Thyroid gland (tissue), 4 donors: Measurements from ENCODE around the gene KLHL18.

Experiments
- POLR2A ChIP-seq, 2 donors: fragments of 450-650 bp; IDR thresholded peaks; one replicate each; pipeline ENCODE4 v1.6.1; 2017; ENCODE audit warnings: antibody characterized with exemption in 2 of 2, mild to moderate bottlenecking in 2 of 2, moderate library complexity in 1 of 2
- TF ChIP-seq, protein P1 (sequence below), 6 experiments: fragments of 200-600 bp in 3 of 6; fragments of 450-650 bp in 3 of 6; sonication (generic) in 3 of 6; IDR thresholded peaks; one replicate each; pipeline ENCODE4 v1.5.1; 2016 to 2019; ENCODE audit warnings: antibody characterized with exemption in 6 of 6, mild to moderate bottlenecking in 2 of 6, inconsistent platforms in 1 of 6, moderate library complexity in 1 of 6

DNA sequence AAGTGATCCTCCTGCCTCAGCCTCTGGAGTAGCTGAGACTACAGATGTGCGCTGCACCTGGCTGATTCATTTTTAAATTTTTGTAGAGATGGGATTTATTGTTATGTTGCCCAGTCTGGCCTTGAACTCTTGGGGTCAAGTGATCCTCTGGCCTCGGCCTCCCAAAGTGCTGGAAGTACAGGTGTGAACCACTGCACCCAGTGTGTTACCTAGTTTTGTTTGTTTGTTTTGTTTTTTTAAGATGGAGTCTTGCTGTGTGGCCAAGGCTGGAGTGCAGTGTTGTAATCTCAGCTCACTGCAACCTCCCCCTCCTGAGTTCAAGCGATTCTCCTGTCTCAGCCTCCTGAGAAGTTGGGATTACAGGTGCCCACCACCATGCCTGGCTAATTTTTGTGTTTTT is 110.2 kb downstream of the KLHL18 start:
- no peak for TF ChIP-seq POLR2A (IDR thresholded peaks at IDR 0.05)
- TF ChIP-seq, protein P1, sequence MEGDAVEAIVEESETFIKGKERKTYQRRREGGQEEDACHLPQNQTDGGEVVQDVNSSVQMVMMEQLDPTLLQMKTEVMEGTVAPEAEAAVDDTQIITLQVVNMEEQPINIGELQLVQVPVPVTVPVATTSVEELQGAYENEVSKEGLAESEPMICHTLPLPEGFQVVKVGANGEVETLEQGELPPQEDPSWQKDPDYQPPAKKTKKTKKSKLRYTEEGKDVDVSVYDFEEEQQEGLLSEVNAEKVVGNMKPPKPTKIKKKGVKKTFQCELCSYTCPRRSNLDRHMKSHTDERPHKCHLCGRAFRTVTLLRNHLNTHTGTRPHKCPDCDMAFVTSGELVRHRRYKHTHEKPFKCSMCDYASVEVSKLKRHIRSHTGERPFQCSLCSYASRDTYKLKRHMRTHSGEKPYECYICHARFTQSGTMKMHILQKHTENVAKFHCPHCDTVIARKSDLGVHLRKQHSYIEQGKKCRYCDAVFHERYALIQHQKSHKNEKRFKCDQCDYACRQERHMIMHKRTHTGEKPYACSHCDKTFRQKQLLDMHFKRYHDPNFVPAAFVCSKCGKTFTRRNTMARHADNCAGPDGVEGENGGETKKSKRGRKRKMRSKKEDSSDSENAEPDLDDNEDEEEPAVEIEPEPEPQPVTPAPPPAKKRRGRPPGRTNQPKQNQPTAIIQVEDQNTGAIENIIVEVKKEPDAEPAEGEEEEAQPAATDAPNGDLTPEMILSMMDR (IDR thresholded peaks at IDR 0.05): no peak
